DMS 273 (cell line): ENCODE results near the gene DIP2B.
"Not testable (repeated sequence)": the region's sequence is repeated elsewhere in the genome, so short reads cannot be mapped to it uniquely, and the experiment has no call there.

ENCODE experiments used
- DNase-seq: peaks from one replicate; lab custom pipeline; 2025; ENCODE audit not compliant: unreplicated experiment; lab: John Stamatoyannopoulos, UW

The DIP2B gene

DNA sequence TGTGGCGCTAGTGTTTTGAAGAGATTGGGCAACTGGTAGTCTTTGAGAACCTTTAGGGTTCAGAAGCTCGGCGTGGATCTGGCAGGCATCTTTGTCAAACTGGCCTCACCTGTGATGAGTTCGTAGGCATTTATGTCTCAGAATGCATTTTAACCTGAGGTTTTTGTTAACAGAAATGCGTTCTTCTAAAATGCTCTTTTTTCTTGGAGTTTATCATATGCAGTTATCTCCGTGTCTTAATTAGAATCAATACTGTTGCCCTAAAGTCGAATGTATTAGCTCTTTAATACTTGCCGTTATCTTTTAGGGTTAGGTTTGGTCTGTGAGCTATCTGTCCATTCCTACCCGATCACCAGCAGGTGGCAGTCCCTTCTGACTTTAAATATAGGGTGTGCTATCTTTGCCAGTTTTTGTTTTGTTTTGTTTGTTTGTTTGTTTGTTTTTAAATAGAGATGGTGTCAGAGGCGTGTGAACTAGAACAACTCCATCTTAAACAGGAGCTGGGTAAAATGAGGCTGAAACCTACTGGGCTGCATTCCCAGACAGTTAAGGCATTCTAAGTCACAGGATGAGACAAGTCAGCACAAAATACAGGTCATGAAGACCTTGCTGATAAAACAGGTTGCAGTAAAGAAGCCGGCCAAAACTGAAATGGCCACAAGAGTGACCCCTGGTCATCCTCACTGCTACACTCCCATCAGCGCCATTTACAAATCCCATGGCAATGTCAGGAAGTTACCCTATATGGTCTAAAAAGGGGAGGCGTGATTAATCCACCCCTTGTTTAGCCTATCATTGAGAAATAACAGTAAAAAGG, 260.5 kb downstream of the DIP2B start:
- peak; percentile 51 for DNase-seq

DNA sequence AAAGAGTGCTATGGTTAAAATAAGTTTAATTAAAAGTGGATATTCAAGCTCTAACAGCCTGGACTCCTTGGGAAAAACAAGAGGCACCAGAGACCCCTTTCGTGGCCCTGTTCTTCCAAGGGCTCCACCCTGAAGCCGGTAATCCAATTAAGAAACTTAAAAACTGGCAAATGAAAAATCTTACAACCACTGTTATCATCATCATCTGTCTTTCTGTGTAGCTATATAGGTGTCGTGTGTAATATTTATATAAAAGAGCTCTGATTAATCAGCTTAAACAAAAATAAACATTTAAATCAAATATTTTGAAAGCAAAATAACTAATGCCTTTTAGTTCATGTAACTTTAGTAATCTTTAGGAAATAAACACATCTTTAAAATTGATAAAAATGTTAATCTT, 263.6 kb downstream of the DIP2B start:
- no peak for DNase-seq

- DNase-seq: not testable (repeated sequence)
These were observed 264.0 kb downstream of the DIP2B start for GRCh38 chr12:50768813-50769212.

DNA sequence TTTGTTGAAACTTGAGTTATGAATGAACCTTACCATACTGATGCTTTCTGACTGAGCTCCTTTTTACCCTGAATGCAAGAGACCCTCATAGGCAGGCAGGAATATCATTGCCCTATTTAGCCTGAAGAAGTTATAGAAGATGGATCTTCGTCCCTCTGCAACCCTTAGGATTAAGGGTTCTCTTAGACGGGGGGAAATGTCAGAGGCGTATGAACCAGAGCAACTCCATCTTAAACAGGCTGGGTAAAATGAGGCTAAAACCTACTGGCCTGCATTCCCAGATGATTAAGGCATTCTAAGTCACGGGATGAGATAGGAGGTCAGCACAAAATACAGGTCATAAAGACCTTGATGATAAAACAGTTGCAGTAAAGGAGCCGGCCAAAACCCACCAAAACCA, 266.6 kb downstream of the DIP2B start:
- DNase-seq: no peak

GRCh38 chr12:50772470-50772869, 267.7 kb downstream of the DIP2B start:
- DNase-seq: no peak

DNA sequence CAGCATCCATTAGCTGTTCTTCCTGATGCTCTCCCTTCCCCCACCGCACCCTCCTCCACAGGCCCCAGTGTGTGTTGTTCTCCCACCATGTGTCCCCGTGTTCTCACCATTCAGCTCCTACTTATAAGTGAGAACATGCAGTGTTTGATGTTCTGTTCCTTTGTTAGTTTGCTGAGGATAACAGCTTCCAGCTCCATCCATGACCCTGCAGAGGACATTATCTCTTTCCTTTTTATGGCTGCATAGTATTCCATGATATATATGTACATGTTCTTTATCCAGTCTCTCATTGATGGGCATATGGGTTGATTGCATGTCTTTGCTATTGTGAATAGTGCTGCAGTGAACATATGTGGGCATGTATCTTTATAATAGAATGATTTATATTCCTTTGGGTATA, 268.1 kb downstream of the DIP2B start:
- DNase-seq: no peak

DNA sequence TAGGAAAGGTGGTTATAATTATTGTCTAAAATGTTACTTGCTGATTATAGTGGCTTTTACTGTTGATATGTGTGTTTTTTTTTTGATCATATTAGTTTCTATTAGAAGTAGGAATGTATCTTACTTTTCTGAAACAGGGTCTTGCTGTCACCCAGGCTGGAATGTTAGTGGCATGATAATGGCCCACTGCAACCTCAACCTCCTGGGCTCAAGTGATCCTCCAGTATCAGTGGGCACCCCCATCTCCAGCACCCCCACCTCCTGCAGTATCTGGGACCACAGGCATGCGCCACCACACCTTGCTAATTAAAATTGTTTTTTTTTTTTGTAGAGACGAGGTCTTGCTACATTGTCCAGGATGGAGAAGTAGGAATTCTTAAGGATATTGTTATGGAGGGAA, 270.5 kb downstream of the DIP2B start:
- DNase-seq: no peak

- no peak for DNase-seq
These were observed 272.3 kb downstream of the DIP2B start for GRCh38 chr12:50776749-50777728.

DNA sequence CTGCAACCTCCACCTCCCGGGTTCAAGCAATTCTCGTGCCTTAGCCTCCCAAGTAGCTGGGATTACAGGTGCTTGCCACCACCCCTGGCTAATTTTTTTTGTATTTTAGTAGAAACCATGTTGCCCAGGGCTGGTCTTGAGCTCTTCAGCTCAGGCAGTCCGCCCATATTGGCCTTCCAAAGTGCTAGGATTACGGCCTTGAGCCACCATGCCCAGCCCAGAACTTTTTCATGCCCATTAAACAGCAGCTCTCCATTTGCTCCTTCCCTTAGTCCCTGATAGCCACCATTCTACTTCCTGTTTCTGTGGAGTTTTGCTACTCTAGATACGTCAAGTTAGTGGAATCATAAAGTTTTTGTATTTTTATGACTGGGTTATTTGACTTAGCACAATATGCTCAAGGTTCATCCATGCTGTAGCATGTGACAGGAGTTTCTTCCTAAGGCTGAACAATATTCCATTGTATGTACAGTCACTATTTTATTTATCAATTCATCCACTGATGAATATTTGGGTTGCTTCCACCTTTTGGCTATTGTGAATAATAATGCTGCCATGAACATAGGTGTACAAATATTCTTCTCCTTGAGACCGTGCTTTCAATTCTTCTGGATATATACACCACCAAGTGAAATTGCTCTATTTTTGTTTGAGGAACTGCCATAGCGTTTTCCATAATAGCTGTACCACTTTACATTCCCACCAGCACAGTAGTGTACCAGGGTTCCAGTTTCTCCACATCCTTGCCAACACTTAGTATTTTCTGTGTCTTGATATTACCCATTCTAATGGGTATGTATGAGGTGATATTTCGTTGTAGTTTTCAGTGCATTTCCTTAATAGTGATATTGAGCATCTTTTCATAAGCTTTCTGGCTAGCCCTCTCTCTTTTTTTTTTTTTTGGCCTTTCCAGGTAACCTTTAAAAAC, 274.1 kb downstream of the DIP2B start:
- no peak for DNase-seq

DNA sequence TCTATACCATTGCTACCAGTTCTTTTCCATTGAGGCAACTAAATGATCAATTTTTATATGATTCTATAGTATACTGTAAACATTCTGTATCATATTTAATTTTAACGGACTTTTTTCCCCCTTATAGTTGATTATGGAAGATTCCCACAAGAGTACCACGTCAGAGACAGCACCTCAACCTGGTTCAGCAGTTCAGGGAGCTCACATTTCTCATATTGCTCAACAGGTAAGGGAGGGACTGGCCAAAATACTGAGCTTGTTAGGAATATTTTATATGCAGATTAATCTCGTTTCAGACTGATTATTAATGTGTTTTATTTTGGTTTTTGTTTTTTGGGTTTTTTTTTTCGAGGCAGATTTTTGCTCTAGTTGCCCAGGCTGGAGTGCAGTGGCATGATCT, 275.2 kb downstream of the DIP2B start:
- DNase-seq: no peak

- DNase-seq: no peak
These were observed 279.7 kb downstream of the DIP2B start for GRCh38 chr12:50784501-50784900.

GRCh38 chr12:50785406-50786001, 280.7 kb downstream of the DIP2B start:
- no peak for DNase-seq

GRCh38 chr12:50786498-50787231, 281.9 kb downstream of the DIP2B start:
- DNase-seq: no peak

- DNase-seq: no peak
These were observed 282.8 kb downstream of the DIP2B start for GRCh38 chr12:50787618-50788017.

DNA sequence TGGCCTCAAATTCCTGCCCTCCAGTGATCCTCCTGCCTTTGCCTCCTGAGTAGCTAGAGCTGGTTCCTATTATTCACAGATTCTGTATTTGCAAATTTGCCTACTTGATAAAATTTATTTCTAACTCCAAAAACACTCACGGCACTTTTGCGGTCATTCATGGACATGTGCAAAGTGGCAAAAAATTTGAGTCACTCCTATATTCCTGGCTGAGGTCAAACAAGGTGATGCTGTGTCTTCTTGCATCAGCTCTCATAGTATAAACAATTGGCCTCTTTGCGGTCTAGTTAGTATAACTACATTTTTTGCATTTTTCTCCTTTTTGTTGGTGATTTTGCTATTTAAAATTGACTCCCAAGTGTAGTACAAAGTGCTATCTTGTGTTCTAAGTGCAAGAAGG, 283.8 kb downstream of the DIP2B start:
- DNase-seq: no peak

GRCh38 chr12:50790081-50790480, 285.3 kb downstream of the DIP2B start:
- DNase-seq: no peak
